Tibial nerve (tissue), 4 donors: ENCODE measurements around the gene PICK1. TPM values are rescaled to one million over a fixed set of nuclear protein-coding genes. Genes with fewer than 3 reads are reported as not detected.
A peak's percentile ranks its signal among the peaks of the same experiment; 100 is the strongest.

Source experiments
- DNase-seq, 2 donors: peaks; one replicate each; pipeline ENCODE4 v3.0.0-alpha.2; 2019; ENCODE audit warnings: low spot score in 2 of 2
- H3K27ac ChIP-seq, 4 donors: fragments of 200-600 bp; sonication (generic) in 3 of 4; one replicate each; pipeline ENCODE4 v1.5.1; 2017 to 2019; ENCODE audit warnings: mild to moderate bottlenecking in 1 of 4
- H3K27me3 ChIP-seq, 2 donors: fragments of 200-600 bp; sonication (generic) in 1 of 2; one replicate each; pipeline versions ENCODE4 v1.5.1 to v1.6.0; 2017 to 2019
- H3K36me3 ChIP-seq, 3 donors: fragments of 200-600 bp; sonication (generic); one replicate each; pipeline ENCODE4 v1.5.1; 2018 to 2019
- H3K4me1 ChIP-seq, 4 donors: fragments of 200-600 bp; sonication (generic) in 3 of 4; one replicate each; pipeline ENCODE4 v1.5.1; 2017 to 2019
- H3K4me3 ChIP-seq, 4 donors: fragments of 200-600 bp; sonication (generic) in 3 of 4; one replicate each; pipeline ENCODE4 v1.5.1; 2017 to 2019; ENCODE audit warnings: mild to moderate bottlenecking in 1 of 4, moderate library complexity in 1 of 4
- H3K9me3 ChIP-seq, 4 donors: fragments of 200-600 bp; sonication (generic) in 3 of 4; one replicate each; pipeline ENCODE4 v1.5.1; 2017 to 2019
- EP300 ChIP-seq, 2 donors: sonication (generic); formaldehyde crosslinking; IDR thresholded peaks; one replicate each; pipeline ENCODE4 v1.6.1; 2017; ENCODE audit warnings: antibody characterized with exemption in 2 of 2, mild to moderate bottlenecking in 1 of 2
- POLR2A ChIP-seq, 2 donors: fragments of 450-650 bp; IDR thresholded peaks; one replicate each; pipeline ENCODE4 v1.6.1; 2017; ENCODE audit warnings: antibody characterized with exemption in 2 of 2, mild to moderate bottlenecking in 2 of 2, moderate library complexity in 2 of 2
- WGBS, 2 donors: methylation state at CpG; one replicate each; pipeline ENCODE4 v1.1.5; 2018; 5-methylcytosine and 5-hydroxymethylcytosine counted together
- total RNA-seq, 4 donors: library from RNA; depleted of rRNA; stranded (reverse); fragments of >200 nt; gene quantifications; one replicate each; pipeline ENCODE4 v1.1.0, GENCODE V29; 2016
- TF ChIP-seq, protein P1 (sequence below), 5 experiments: fragments of 200-600 bp in 3 of 5; fragments of 450-650 bp in 2 of 5; sonication (generic) in 3 of 5; IDR thresholded peaks; one replicate each; pipeline ENCODE4 v1.5.1; 2016 to 2019; ENCODE audit warnings: antibody characterized with exemption in 5 of 5, mild to moderate bottlenecking in 3 of 5, moderate library complexity in 2 of 5

The PICK1 gene
- total RNA-seq, result 10 to 100 TPM; 32.1 to 49.8 (median 44.2) TPM

DNA sequence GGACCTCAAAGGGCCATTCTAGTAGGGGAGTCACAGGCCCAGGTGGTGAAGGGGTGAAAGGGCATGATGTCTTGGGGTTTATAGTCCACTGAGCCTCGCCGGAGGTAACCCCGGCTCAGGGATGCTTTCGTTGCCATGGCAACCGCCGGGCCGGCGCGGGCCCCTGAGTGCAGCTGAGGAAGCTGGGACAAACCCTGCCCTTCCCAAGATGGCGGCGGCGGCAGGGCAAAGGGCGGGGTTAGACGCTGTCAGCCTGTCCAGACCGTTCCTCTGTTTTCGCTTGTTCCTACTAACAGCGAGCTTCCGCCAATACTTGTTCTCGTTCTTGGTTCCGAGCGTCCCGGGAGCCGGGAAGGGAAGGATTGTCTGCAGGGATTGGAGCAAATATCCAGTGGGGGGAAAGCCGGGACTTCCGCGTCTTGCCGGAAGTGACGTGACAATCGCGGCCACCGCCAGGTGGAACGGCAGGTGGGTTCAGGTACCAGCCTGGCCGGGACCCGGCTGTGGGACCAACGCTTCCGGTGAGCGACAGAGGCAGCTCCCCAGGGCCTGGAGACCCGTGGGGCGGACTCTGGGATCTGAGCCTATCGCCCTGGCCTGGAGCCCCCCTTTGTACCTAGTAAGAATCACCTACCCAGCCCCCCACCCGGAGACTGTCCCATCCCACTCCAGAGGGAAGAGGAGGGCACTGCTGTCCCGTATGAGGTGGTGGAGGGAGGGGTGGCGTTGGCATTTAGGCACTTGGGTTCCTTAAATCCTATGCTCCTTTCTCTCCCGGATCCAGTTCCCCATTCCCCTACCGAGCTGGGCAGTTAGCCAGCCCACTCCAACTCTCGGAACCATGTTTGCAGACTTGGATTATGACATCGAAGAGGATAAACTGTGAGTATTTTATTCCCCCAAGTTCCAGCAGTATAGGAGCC lies at the start of gene PICK1:
Gene PICK1, plus strand, starts transcription at position 436 of the 923 bp plus-strand sequence. Its CDS starts 406 bp downstream, at position 842.
- peak within 1 kb of the TSS; percentile 54 to 77 (median 68) for H3K4me3 ChIP-seq
- TF ChIP-seq EP300 (IDR thresholded peaks at IDR 0.05) (peak; percentile 65 to 91), POLR2A (IDR thresholded peaks at IDR 0.05) (peak in 1 of 2 donors; percentile 28)
- TF ChIP-seq, protein P1, sequence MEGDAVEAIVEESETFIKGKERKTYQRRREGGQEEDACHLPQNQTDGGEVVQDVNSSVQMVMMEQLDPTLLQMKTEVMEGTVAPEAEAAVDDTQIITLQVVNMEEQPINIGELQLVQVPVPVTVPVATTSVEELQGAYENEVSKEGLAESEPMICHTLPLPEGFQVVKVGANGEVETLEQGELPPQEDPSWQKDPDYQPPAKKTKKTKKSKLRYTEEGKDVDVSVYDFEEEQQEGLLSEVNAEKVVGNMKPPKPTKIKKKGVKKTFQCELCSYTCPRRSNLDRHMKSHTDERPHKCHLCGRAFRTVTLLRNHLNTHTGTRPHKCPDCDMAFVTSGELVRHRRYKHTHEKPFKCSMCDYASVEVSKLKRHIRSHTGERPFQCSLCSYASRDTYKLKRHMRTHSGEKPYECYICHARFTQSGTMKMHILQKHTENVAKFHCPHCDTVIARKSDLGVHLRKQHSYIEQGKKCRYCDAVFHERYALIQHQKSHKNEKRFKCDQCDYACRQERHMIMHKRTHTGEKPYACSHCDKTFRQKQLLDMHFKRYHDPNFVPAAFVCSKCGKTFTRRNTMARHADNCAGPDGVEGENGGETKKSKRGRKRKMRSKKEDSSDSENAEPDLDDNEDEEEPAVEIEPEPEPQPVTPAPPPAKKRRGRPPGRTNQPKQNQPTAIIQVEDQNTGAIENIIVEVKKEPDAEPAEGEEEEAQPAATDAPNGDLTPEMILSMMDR (IDR thresholded peaks at IDR 0.05), result peak in 1 of 5 experiments; percentile 53
- no peaks in the 10 kb centered on the region for H3K9me3 ChIP-seq
- peaks cover 0 to 33% (median 4%) of the 10 kb centered on the region in 3 donors for H3K36me3 ChIP-seq
- DNase-seq, result peak; percentile 77 to 86
- H3K4me1 ChIP-seq, result peaks cover 0 to 32% (median 15%) of the 10 kb centered on the region in 4 donors
- peak within 1 kb of the TSS; percentile 86 to 95 (median 92) for H3K27ac ChIP-seq
- 3 to 6% methylated on average over 31 to 43 of the region's 47 CpGs for WGBS, 2 donors
- H3K27me3 ChIP-seq, result no peaks in the 10 kb centered on the region

DNA sequence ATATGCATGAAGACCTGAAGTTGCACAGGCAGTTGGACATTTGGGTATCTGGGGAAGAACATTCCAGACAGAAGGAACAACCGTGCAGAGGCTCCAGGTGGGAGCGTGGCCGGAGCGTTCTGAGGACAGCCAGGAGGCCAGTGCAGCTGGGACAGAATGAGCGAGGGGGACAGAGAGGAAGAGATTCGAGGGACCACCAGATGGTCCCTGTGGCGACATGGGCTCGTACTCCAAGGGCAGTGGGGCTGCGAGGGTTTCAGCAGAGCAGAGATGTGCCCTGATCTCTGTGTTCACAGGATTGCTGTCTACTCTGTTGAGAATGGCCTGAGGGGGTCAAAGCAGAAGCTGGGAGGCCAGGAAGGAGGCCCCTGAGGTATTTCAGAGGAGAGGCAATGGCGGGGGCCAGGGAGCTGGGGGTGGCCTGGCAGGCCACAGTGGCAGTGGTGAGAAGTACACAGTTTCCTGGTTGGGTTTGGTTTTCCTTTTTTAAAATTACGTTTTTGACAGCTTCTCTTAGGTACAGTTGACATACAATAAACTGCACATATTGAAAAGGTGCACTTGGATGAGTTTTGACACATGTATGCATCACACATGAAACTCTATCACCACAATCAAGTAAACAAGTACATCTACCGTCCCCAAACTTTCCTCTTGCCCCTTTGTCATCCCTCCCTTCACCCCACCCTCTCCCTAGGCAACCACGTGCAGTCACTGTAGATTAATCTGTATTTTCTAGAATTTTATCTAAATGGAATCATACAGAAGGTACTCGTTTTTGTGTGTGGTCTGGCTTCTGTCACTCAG lies 48.0 kb upstream of the PICK1 start:
- Histone ChIP-seq H3K36me3 (peaks cover 0 to 3% (median 0%) of the 10 kb centered on the region in 3 donors), H3K4me1 (peaks cover 0 to 30% (median 8%) of the 10 kb centered on the region in 4 donors), H3K27ac (peak overlapping the region; percentile 46 to 97 (median 74)), H3K4me3 (no peak overlapping the region), H3K27me3 (no peaks in the 10 kb centered on the region), H3K9me3 (no peaks in the 10 kb centered on the region)
- DNase-seq, result no peak
- WGBS, 2 donors, result 49 to 53% methylated on average over 14 of the region's 14 CpGs
- no peak for TF ChIP-seq POLR2A (IDR thresholded peaks at IDR 0.05)
- TF ChIP-seq, protein P1 (IDR thresholded peaks at IDR 0.05), result no peak
- TF ChIP-seq EP300 (IDR thresholded peaks at IDR 0.05), result no peak

DNA sequence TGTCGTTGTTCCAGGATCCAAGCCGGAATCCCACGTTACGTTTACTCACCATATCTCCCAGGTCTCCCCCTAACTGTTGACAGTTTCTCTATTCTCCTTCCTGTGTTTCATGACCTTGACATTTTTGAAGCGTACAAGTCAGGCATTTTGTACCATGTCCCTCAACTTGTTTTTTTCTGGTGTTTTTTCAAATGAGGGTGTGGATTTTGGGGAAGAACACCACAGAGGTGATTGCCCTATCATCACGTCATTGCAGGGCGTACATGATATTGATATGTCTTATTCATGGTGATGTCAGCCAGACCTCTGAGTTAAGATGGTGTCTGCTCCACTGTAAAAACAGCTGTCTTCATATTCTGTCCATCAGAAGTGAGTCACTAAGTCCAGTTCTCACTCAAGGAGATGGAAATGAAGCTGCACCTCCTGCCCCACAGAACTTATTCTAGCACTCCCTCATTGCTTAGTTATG lies 44.6 kb upstream of the PICK1 start:
- WGBS, 2 donors, result 41 to 42% methylated on average over 7 of the region's 7 CpGs
- Histone ChIP-seq H3K4me1 (peaks cover 0 to 39% (median 19%) of the 10 kb centered on the region in 4 donors), H3K36me3 (peaks cover 0 to 3% (median 0%) of the 10 kb centered on the region in 3 donors), H3K27ac (peak overlapping the region; percentile 51 to 96 (median 82)), H3K9me3 (no peaks in the 10 kb centered on the region), H3K27me3 (no peaks in the 10 kb centered on the region), H3K4me3 (no peak overlapping the region)
- no peak for TF ChIP-seq EP300 (IDR thresholded peaks at IDR 0.05)
- TF ChIP-seq, protein P1 (IDR thresholded peaks at IDR 0.05), result no peak
- no peak for DNase-seq

DNA sequence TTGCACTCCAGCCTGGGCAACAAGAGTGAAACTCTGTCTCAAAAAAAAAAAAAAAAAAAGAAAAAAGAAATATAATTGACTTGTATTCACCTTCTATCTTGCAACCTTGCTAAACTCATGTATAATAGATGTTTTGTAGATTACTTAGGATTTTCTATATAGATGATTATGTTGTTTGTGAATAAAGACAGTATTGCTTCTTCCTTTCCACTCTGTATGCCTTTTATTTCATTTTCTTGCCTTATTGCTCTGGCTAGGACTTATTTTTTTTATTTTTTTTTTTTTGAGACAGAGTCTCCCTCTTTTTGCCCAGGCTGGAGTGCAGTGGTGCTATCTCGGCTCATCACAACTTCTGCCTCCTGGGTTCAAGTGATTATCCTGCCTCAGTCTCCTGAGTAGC lies 43.1 kb upstream of the PICK1 start:
- WGBS, 2 donors, result 89 to 96% methylated on average over 1 of the region's 1 CpG
- H3K27ac ChIP-seq, result peak overlapping the region in 3 of 4 donors; percentile 75 to 96 (median 93)
- peaks cover 0 to 41% (median 28%) of the 10 kb centered on the region in 4 donors for H3K4me1 ChIP-seq
- no peaks in the 10 kb centered on the region for H3K27me3 ChIP-seq
- no peaks in the 10 kb centered on the region for H3K9me3 ChIP-seq
- no peak for DNase-seq
- H3K4me3 ChIP-seq, result no peak overlapping the region
- H3K36me3 ChIP-seq, result peaks cover 0 to 3% (median 0%) of the 10 kb centered on the region in 3 donors
- TF ChIP-seq EP300 (IDR thresholded peaks at IDR 0.05) (no peak), POLR2A (IDR thresholded peaks at IDR 0.05) (no peak)
- TF ChIP-seq, protein P1 (IDR thresholded peaks at IDR 0.05), result no peak
